Activated T-cell treated with anti-CD3 and anti-CD28 coated beads, Interleukin-2, amount 50 U/mL, for 72 hours (primary cell): ENCODE measurements around the gene CT47A7. TPM values are rescaled to one million over a fixed set of nuclear protein-coding genes. Genes with fewer than 3 reads are reported as not detected.
"Not testable (repeated sequence)": the region's sequence is repeated elsewhere in the genome, so short reads cannot be mapped to it uniquely, and the experiment has no call there.

Experiments used
- ATAC-seq, 2 donors: fragments of 150-1000 bp; cut with Tn5 transposase; replicated peaks in 1 of 2; 2 replicates each; pipeline ENCODE4 v1.10.0; 2021; ENCODE audit warnings: moderate library complexity in 2 of 2, mild to moderate bottlenecking in 1 of 2
- DNase-seq, 2 donors: peaks; one replicate each; pipeline ENCODE4 v3.0.0; 2021 to 2022; ENCODE audit warnings: mixed read lengths in 1 of 2
- H3K27ac Mint-ChIP-seq: one replicate; pipeline ENCODE4 v1.8.0; 2022; ENCODE audit warnings: mild to moderate bottlenecking, moderate library complexity, mixed read lengths
- H3K27me3 Mint-ChIP-seq: one replicate; pipeline ENCODE4 v1.8.0; 2022; ENCODE audit warnings: low read depth, mixed read lengths
- H3K36me3 Mint-ChIP-seq, 2 donors: one replicate each; pipeline ENCODE4 v1.8.0; 2022; ENCODE audit warnings: mixed read lengths in 2 of 2, mild to moderate bottlenecking in 1 of 2; ENCODE audit not compliant: insufficient read depth in 2 of 2
- H3K4me1 Mint-ChIP-seq: one replicate; pipeline ENCODE4 v1.8.0; 2022; ENCODE audit warnings: low read depth, mixed read lengths
- H3K4me3 Mint-ChIP-seq, 2 donors: one replicate each; pipeline ENCODE4 v1.8.0; 2022; ENCODE audit warnings: mild to moderate bottlenecking in 2 of 2, mixed read lengths in 2 of 2, moderate library complexity in 2 of 2
- H3K9me3 Mint-ChIP-seq, 2 donors: one replicate each; pipeline ENCODE4 v1.8.0; 2022; ENCODE audit warnings: mixed read lengths in 2 of 2
- total RNA-seq, 2 donors: library from RNA; stranded (reverse); gene quantifications; one replicate each; pipeline ENCODE4 v1.2.3, GENCODE V29; 2022

The CT47A7 gene
- total RNA-seq: not detected

GRCh38 chrX:120956500-120956899, at the start of gene CT47A7:
Gene CT47A7, minus strand, starts transcription at chrX:120956600. Its CDS starts 255 bp downstream, at chrX:120956345.
- ATAC-seq, H3K9me3 Mint-ChIP-seq, DNase-seq, H3K27me3 Mint-ChIP-seq, H3K36me3 Mint-ChIP-seq, H3K27ac Mint-ChIP-seq, H3K4me1 Mint-ChIP-seq, H3K4me3 Mint-ChIP-seq: not testable (repeated sequence)

GRCh38 chrX:121000589-121000988, 44.2 kb upstream of the CT47A7 start:
- Mint-ChIP-seq H3K27ac (no peak overlapping the region), H3K4me1 (no peaks in the 10 kb centered on the region), H3K4me3 (no peak overlapping the region), H3K27me3 (peaks cover 11% of the 10 kb centered on the region), H3K36me3 (no peaks in the 10 kb centered on the region), H3K9me3 (no peaks in the 10 kb centered on the region)
- no peak for ATAC-seq
- DNase-seq: no peak

GRCh38 chrX:120999413-120999812, 43.0 kb upstream of the CT47A7 start:
- H3K27me3 Mint-ChIP-seq: peaks cover 17% of the 10 kb centered on the region

GRCh38 chrX:120985660-120986059, 29.3 kb upstream of the CT47A7 start, which contains the start of gene CT47A1:
Gene CT47A1, minus strand, starts transcription at chrX:120985760. Its CDS starts 231 bp downstream, at chrX:120985529.
- not testable (repeated sequence) for H3K36me3 Mint-ChIP-seq, DNase-seq, H3K27ac Mint-ChIP-seq, H3K9me3 Mint-ChIP-seq, H3K27me3 Mint-ChIP-seq, ATAC-seq, H3K4me1 Mint-ChIP-seq, H3K4me3 Mint-ChIP-seq

More at GRCh38 chrX:120999413-120999812, 43.0 kb upstream of the CT47A7 start:
- H3K4me1 Mint-ChIP-seq: no peaks in the 10 kb centered on the region
- no peak for ATAC-seq
- no peak overlapping the region for H3K4me3 Mint-ChIP-seq
- DNase-seq: no peak
- H3K36me3 Mint-ChIP-seq: no peaks in the 10 kb centered on the region
- H3K9me3 Mint-ChIP-seq: no peaks in the 10 kb centered on the region
- H3K27ac Mint-ChIP-seq: no peak overlapping the region

Other genes starting within 250 kb of the CT47A7 start
- gene CT47B1, start 80.7 kb downstream of the CT47A7 start, total RNA-seq: not detected
- not detected for gene CT47A11, start 19.4 kb downstream of the CT47A7 start, total RNA-seq
- not detected for gene CT47A10, start 14.6 kb downstream of the CT47A7 start, total RNA-seq
- gene CT47A9, start 9.7 kb downstream of the CT47A7 start, total RNA-seq: not detected
- not detected for gene CT47A8, start 4.9 kb downstream of the CT47A7 start, total RNA-seq
- not detected for gene CT47A6, start 4.9 kb upstream of the CT47A7 start, total RNA-seq
- not detected for gene CT47A5, start 9.7 kb upstream of the CT47A7 start, total RNA-seq
- gene CT47A4, start 14.6 kb upstream of the CT47A7 start, total RNA-seq: not detected
- not detected for gene CT47A3, start 19.5 kb upstream of the CT47A7 start, total RNA-seq
- gene CT47A2, start 24.3 kb upstream of the CT47A7 start, total RNA-seq: not detected
- not detected for gene CT47A1, start 29.2 kb upstream of the CT47A7 start, total RNA-seq
- gene GLUD2, start 91.0 kb upstream of the CT47A7 start, total RNA-seq: under 1 TPM; 0.23 to 0.26 TPM